Central memory CD4-positive, alpha-beta T cell (primary cell): ENCODE results near the gene FCSK.
A peak's percentile ranks its signal among the peaks of the same experiment; 100 is the strongest.

Source experiments
- DNase-seq: peaks from one replicate; pipeline ENCODE4 v3.0.0; 2022

FCSK gene

GRCh38 chr16:70480127-70481105, 26.0 kb downstream of the FCSK start:
- no peak for DNase-seq

- DNase-seq: no peak
These were observed 27.6 kb downstream of the FCSK start for GRCh38 chr16:70481929-70482536.

- no peak for DNase-seq
These were observed 28.2 kb downstream of the FCSK start for GRCh38 chr16:70482624-70483023.

GRCh38 chr16:70483426-70483825, 29.0 kb downstream of the FCSK start:
- no peak for DNase-seq

- DNase-seq: no peak
These were observed 30.5 kb downstream of the FCSK start for GRCh38 chr16:70484867-70485266.

- no peak for DNase-seq
These were observed 35.9 kb downstream of the FCSK start for GRCh38 chr16:70490261-70490660.

- DNase-seq: no peak
These were observed 39.4 kb downstream of the FCSK start for GRCh38 chr16:70493802-70494201.

- no peak for DNase-seq
These were observed 39.9 kb downstream of the FCSK start for GRCh38 chr16:70494202-70494770.

- DNase-seq: no peak
These were observed 40.4 kb downstream of the FCSK start for GRCh38 chr16:70494777-70495176.

- DNase-seq: no peak
These were observed 41.2 kb downstream of the FCSK start for GRCh38 chr16:70495425-70496182.

GRCh38 chr16:70496513-70496912, 42.1 kb downstream of the FCSK start:
- no peak for DNase-seq

- DNase-seq: peak; percentile 18
These were observed 54.4 kb downstream of the FCSK start for GRCh38 chr16:70508752-70509151.

- DNase-seq: no peak
These were observed 55.8 kb downstream of the FCSK start for GRCh38 chr16:70510216-70510615.

GRCh38 chr16:70511833-70512232, 57.4 kb downstream of the FCSK start:
- no peak for DNase-seq

- no peak for DNase-seq
These were observed 58.1 kb downstream of the FCSK start for GRCh38 chr16:70512456-70512855.

- peak; percentile 50 for DNase-seq
These were observed 66.4 kb downstream of the FCSK start for GRCh38 chr16:70520612-70521297.

- DNase-seq: peak; percentile 18
These were observed 68.1 kb downstream of the FCSK start for GRCh38 chr16:70522216-70523075.

- DNase-seq: peak; percentile 89
These were observed 68.8 kb downstream of the FCSK start, which contains the start of gene COG4 for GRCh38 chr16:70523076-70523742. COG4 (minus strand) TSS chr16:70523554; CDS start chr16:70523543, 11 bp downstream.

GRCh38 chr16:70523743-70524398, 69.5 kb downstream of the FCSK start, which contains the start of gene SF3B3:
SF3B3 (plus strand) TSS chr16:70523816; CDS start chr16:70526657, 2,841 bp downstream.
- DNase-seq: peak; percentile 82

GRCh38 chr16:70524399-70524825, 70.0 kb downstream of the FCSK start:
- DNase-seq: peak; percentile 57
